ENCODE results near the gene UPK2. TPM values are rescaled to one million over a fixed set of nuclear protein-coding genes. Genes with fewer than 3 reads are reported as not detected.

The UPK2 gene
- total RNA-seq, 1 experiment from 2014 or later, result not detected

GRCh38 chr11:118913411-118914125 lies 42.5 kb upstream of the UPK2 start:
- peak overlapping the region; percentile 72; the same call in 1 of the 2 replicates for H3K4me3 Mint-ChIP-seq
- H3K27ac Mint-ChIP-seq, result peak overlapping the region; percentile 99
- no peaks in the 10 kb centered on the region for H3K9me3 Mint-ChIP-seq
- H3K4me1 Mint-ChIP-seq, result peaks cover 79% of the 10 kb centered on the region
- H3K36me3 Mint-ChIP-seq, result no peaks in the 10 kb centered on the region
- H3K27me3 Mint-ChIP-seq (ENCODE audit: low read depth), result no peaks in the 10 kb centered on the region
- ChIA-PET CTCF (interaction anchor here (1.0 to 5.9 kb wide), 4 partner anchors 44 to 278 kb away, joined by 3 to 26 read pairs (median 8); partner anchors contain the start of gene DDX6), POLR2A (interaction anchor here (5.1 to 6.9 kb wide), 2 partner anchors 16 to 123 kb away, joined by 46 to 76 read pairs; partner anchors contain the start of gene DDX6)
- DNase-seq (ENCODE audit: low spot score) (no peak), ATAC-seq (no peak)
- no peak for TF ChIP-seq RELA (CRISPR knock-in tag; IDR thresholded peaks at IDR 0.05; ENCODE audit: borderline replicate concordance)
- no peak for TF ChIP-seq IRF2 (CRISPR knock-in tag; IDR thresholded peaks at IDR 0.05; ENCODE audit: borderline replicate concordance, low read depth)
- TF ChIP-seq ATF3 (CRISPR knock-in tag; conservative IDR thresholded peaks at IDR 0.05), result no peak
- TF ChIP-seq SMAD4 (CRISPR knock-in tag; IDR thresholded peaks at IDR 0.05), result no peak
- TF ChIP-seq SP1 (CRISPR knock-in tag; conservative IDR thresholded peaks at IDR 0.05), result no peak
- TF ChIP-seq NFE2L1 (CRISPR knock-in tag; IDR thresholded peaks at IDR 0.05), result no peak
- TF ChIP-seq ZBTB43 (CRISPR knock-in tag; IDR thresholded peaks at IDR 0.05), result no peak
- TF ChIP-seq, protein P1, sequence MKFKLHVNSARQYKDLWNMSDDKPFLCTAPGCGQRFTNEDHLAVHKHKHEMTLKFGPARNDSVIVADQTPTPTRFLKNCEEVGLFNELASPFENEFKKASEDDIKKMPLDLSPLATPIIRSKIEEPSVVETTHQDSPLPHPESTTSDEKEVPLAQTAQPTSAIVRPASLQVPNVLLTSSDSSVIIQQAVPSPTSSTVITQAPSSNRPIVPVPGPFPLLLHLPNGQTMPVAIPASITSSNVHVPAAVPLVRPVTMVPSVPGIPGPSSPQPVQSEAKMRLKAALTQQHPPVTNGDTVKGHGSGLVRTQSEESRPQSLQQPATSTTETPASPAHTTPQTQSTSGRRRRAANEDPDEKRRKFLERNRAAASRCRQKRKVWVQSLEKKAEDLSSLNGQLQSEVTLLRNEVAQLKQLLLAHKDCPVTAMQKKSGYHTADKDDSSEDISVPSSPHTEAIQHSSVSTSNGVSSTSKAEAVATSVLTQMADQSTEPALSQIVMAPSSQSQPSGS (CRISPR knock-in tag; IDR thresholded peaks at IDR 0.05; ENCODE audit: borderline replicate concordance, low read depth), result no peak
- TF ChIP-seq MLX (CRISPR knock-in tag; IDR thresholded peaks at IDR 0.05), result no peak
- TF ChIP-seq, protein P2, sequence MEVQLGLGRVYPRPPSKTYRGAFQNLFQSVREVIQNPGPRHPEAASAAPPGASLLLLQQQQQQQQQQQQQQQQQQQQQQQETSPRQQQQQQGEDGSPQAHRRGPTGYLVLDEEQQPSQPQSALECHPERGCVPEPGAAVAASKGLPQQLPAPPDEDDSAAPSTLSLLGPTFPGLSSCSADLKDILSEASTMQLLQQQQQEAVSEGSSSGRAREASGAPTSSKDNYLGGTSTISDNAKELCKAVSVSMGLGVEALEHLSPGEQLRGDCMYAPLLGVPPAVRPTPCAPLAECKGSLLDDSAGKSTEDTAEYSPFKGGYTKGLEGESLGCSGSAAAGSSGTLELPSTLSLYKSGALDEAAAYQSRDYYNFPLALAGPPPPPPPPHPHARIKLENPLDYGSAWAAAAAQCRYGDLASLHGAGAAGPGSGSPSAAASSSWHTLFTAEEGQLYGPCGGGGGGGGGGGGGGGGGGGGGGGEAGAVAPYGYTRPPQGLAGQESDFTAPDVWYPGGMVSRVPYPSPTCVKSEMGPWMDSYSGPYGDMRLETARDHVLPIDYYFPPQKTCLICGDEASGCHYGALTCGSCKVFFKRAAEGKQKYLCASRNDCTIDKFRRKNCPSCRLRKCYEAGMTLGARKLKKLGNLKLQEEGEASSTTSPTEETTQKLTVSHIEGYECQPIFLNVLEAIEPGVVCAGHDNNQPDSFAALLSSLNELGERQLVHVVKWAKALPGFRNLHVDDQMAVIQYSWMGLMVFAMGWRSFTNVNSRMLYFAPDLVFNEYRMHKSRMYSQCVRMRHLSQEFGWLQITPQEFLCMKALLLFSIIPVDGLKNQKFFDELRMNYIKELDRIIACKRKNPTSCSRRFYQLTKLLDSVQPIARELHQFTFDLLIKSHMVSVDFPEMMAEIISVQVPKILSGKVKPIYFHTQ (CRISPR knock-in tag; IDR thresholded peaks at IDR 0.05), result no peak
- TF ChIP-seq USF1 (CRISPR knock-in tag; IDR thresholded peaks at IDR 0.05), result no peak
- TF ChIP-seq ZNF396 (CRISPR knock-in tag; IDR thresholded peaks at IDR 0.05; ENCODE audit: borderline replicate concordance), result no peak
- no peak for TF ChIP-seq CDX4 (CRISPR knock-in tag; IDR thresholded peaks at IDR 0.05; ENCODE audit: borderline replicate concordance)
- TF ChIP-seq NR2C2 (CRISPR knock-in tag; IDR thresholded peaks at IDR 0.05), result no peak
- TF ChIP-seq, protein P3, sequence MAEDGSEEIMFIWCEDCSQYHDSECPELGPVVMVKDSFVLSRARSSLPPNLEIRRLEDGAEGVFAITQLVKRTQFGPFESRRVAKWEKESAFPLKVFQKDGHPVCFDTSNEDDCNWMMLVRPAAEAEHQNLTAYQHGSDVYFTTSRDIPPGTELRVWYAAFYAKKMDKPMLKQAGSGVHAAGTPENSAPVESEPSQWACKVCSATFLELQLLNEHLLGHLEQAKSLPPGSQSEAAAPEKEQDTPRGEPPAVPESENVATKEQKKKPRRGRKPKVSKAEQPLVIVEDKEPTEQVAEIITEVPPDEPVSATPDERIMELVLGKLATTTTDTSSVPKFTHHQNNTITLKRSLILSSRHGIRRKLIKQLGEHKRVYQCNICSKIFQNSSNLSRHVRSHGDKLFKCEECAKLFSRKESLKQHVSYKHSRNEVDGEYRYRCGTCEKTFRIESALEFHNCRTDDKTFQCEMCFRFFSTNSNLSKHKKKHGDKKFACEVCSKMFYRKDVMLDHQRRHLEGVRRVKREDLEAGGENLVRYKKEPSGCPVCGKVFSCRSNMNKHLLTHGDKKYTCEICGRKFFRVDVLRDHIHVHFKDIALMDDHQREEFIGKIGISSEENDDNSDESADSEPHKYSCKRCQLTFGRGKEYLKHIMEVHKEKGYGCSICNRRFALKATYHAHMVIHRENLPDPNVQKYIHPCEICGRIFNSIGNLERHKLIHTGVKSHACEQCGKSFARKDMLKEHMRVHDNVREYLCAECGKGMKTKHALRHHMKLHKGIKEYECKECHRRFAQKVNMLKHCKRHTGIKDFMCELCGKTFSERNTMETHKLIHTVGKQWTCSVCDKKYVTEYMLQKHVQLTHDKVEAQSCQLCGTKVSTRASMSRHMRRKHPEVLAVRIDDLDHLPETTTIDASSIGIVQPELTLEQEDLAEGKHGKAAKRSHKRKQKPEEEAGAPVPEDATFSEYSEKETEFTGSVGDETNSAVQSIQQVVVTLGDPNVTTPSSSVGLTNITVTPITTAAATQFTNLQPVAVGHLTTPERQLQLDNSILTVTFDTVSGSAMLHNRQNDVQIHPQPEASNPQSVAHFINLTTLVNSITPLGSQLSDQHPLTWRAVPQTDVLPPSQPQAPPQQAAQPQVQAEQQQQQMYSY (CRISPR knock-in tag; IDR thresholded peaks at IDR 0.05), result no peak
- TF ChIP-seq, protein P4, sequence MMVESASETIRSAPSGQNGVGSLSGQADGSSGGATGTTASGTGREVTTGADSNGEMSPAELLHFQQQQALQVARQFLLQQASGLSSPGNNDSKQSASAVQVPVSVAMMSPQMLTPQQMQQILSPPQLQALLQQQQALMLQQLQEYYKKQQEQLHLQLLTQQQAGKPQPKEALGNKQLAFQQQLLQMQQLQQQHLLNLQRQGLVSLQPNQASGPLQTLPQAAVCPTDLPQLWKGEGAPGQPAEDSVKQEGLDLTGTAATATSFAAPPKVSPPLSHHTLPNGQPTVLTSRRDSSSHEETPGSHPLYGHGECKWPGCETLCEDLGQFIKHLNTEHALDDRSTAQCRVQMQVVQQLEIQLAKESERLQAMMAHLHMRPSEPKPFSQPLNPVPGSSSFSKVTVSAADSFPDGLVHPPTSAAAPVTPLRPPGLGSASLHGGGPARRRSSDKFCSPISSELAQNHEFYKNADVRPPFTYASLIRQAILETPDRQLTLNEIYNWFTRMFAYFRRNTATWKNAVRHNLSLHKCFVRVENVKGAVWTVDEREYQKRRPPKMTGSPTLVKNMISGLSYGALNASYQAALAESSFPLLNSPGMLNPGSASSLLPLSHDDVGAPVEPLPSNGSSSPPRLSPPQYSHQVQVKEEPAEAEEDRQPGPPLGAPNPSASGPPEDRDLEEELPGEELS (CRISPR knock-in tag; IDR thresholded peaks at IDR 0.05), result no peak
- no peak for TF ChIP-seq ZSCAN18 (CRISPR knock-in tag; IDR thresholded peaks at IDR 0.05)
- TF ChIP-seq, protein P5, sequence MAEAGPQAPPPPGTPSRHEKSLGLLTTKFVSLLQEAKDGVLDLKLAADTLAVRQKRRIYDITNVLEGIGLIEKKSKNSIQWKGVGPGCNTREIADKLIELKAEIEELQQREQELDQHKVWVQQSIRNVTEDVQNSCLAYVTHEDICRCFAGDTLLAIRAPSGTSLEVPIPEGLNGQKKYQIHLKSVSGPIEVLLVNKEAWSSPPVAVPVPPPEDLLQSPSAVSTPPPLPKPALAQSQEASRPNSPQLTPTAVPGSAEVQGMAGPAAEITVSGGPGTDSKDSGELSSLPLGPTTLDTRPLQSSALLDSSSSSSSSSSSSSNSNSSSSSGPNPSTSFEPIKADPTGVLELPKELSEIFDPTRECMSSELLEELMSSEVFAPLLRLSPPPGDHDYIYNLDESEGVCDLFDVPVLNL (CRISPR knock-in tag; IDR thresholded peaks at IDR 0.05; ENCODE audit: borderline replicate concordance, low read depth), result no peak
